HEK293 (cell line): Measurements from ENCODE around the gene MAGEF1.
A peak's percentile ranks its signal among the peaks of the same experiment; 100 is the strongest.

Source experiments
- CTCF ChIA-PET: fragments of 350-600 bp; formaldehyde crosslinking; extraction: SDS; loops from one replicate; lab custom pipeline; 2021; ENCODE audit warnings: antibody characterized with exemption; lab: Yijun Ruan, JAX
- POLR2A ChIA-PET: fragments of 300-600 bp; formaldehyde crosslinking; extraction: SDS; loops from one replicate; lab custom pipeline; 2020; ENCODE audit warnings: antibody characterized with exemption, inconsistent platforms; lab: Yijun Ruan, JAX
- H3K27ac ChIP-seq: fragments of 200-500 bp; sonication (Bioruptor generic); 2 replicates; pipeline ENCODE4 v1.5.1; 2014; ENCODE audit warnings: low read depth, low read length, control low read depth, inconsistent platforms; ENCODE audit errors: extremely low read depth
- H3K36me3 ChIP-seq, 2 experiments: fragments of 200-500 bp in 1 of 2; sonication (Bioruptor generic) in 1 of 2; 1 replicate in 1 of 2; 2 replicates in 1 of 2; pipeline ENCODE4 v1.5.1; 2014 to 2017; ENCODE audit warnings: inconsistent platforms in 2 of 2, low read length in 2 of 2; ENCODE audit not compliant: control insufficient read depth in 2 of 2, insufficient read depth in 1 of 2
- H3K4me1 ChIP-seq: fragments of 200-500 bp; sonication (Bioruptor generic); 2 replicates; pipeline ENCODE4 v1.5.1; 2014; ENCODE audit warnings: mild to moderate bottlenecking, low read length, inconsistent platforms; ENCODE audit not compliant: control insufficient read depth, insufficient read depth
- H3K4me3 ChIP-seq: 2 replicates; pipeline ENCODE4 v1.5.1; 2011; ENCODE audit warnings: low read depth, mild to moderate bottlenecking, control low read depth, low read length, moderate library complexity
- H3K9me3 ChIP-seq: fragments of 200-500 bp; sonication (Bioruptor generic); 2 replicates; pipeline ENCODE4 v1.5.1; 2014; ENCODE audit warnings: low read depth, low read length, inconsistent platforms; ENCODE audit not compliant: control insufficient read depth, insufficient read depth
- KLF10 ChIP-seq: fragments of 450-650 bp; IDR thresholded peaks from 2 replicates; pipeline ENCODE4 v1.5.1; 2018; ENCODE audit warnings: missing biosample characterization, mild to moderate bottlenecking, missing genetic modification characterization
- KLF9 ChIP-seq: fragments of 450-650 bp; formaldehyde crosslinking; IDR thresholded peaks from 2 replicates; pipeline ENCODE4 v1.5.1; 2016; ENCODE audit warnings: missing biosample characterization, missing genetic modification characterization, low read depth
- SCRT2 ChIP-seq: fragments of 450-650 bp; formaldehyde crosslinking; IDR thresholded peaks from 2 replicates; pipeline ENCODE4 v1.5.1; 2016; ENCODE audit warnings: missing biosample characterization, missing genetic modification characterization
- TRIM28 ChIP-seq: IDR thresholded peaks from 2 replicates; pipeline ENCODE4 v1.6.1; 2011; ENCODE audit warnings: low read length, control low read depth, borderline replicate concordance
- YY1 ChIP-seq: fragments of 450-650 bp; formaldehyde crosslinking; IDR thresholded peaks from 2 replicates; pipeline ENCODE4 v1.5.1; 2018; ENCODE audit warnings: missing biosample characterization, missing genetic modification characterization
- ZBTB17 ChIP-seq: fragments of 450-650 bp; formaldehyde crosslinking; IDR thresholded peaks from 2 replicates; pipeline ENCODE4 v1.5.1; 2016; ENCODE audit warnings: missing biosample characterization, missing genetic modification characterization
- ZIC2 ChIP-seq: fragments of 450-650 bp; formaldehyde crosslinking; IDR thresholded peaks from 2 replicates; pipeline ENCODE4 v1.5.1; 2016; ENCODE audit warnings: missing biosample characterization, missing genetic modification characterization
- ZNF112 ChIP-seq: fragments of 450-650 bp; formaldehyde crosslinking; IDR thresholded peaks from 2 replicates; pipeline ENCODE4 v1.5.0; 2017; ENCODE audit warnings: missing biosample characterization, missing genetic modification characterization
- ZNF133 ChIP-seq: fragments of 450-650 bp; formaldehyde crosslinking; IDR thresholded peaks from 2 replicates; pipeline ENCODE4 v1.5.1; 2016; ENCODE audit warnings: missing biosample characterization, missing genetic modification characterization
- ZNF155 ChIP-seq: fragments of 450-650 bp; formaldehyde crosslinking; IDR thresholded peaks from 2 replicates; pipeline ENCODE4 v1.5.1; 2016; ENCODE audit warnings: missing biosample characterization, missing genetic modification characterization
- ZNF366 ChIP-seq: fragments of 450-650 bp; formaldehyde crosslinking; conservative IDR thresholded peaks from 2 replicates; pipeline ENCODE4 v1.5.1; 2016; ENCODE audit warnings: missing biosample characterization, missing genetic modification characterization
- ZNF423 ChIP-seq: fragments of 450-650 bp; formaldehyde crosslinking; IDR thresholded peaks from 2 replicates; pipeline ENCODE4 v1.5.1; 2016; ENCODE audit warnings: missing biosample characterization, missing genetic modification characterization
- ZNF660 ChIP-seq: fragments of 450-650 bp; IDR thresholded peaks from 2 replicates; pipeline ENCODE4 v1.5.1; 2018; ENCODE audit warnings: missing biosample characterization, mild to moderate bottlenecking, missing genetic modification characterization
- ZNF768 ChIP-seq: fragments of 450-650 bp; formaldehyde crosslinking; IDR thresholded peaks from 2 replicates; pipeline ENCODE4 v1.5.1; 2018; ENCODE audit warnings: missing biosample characterization, mild to moderate bottlenecking, missing genetic modification characterization
- ZNF776 ChIP-seq: fragments of 450-650 bp; formaldehyde crosslinking; IDR thresholded peaks from 2 replicates; pipeline ENCODE4 v1.5.0; 2017; ENCODE audit warnings: missing biosample characterization, missing genetic modification characterization, borderline replicate concordance
- ZNF843 ChIP-seq: fragments of 450-650 bp; formaldehyde crosslinking; IDR thresholded peaks from 2 replicates; pipeline ENCODE4 v1.5.1; 2016; ENCODE audit warnings: missing biosample characterization, missing genetic modification characterization
- TF ChIP-seq, protein P1 (sequence below): fragments of 450-650 bp; formaldehyde crosslinking; IDR thresholded peaks from 2 replicates; pipeline ENCODE4 v1.5.1; 2016; ENCODE audit warnings: missing biosample characterization, missing genetic modification characterization
- TF ChIP-seq, protein P2 (sequence below): fragments of 450-650 bp; formaldehyde crosslinking; IDR thresholded peaks from 2 replicates; pipeline ENCODE4 v1.5.1; 2017; ENCODE audit warnings: missing biosample characterization, missing genetic modification characterization
- TF ChIP-seq, protein P3 (sequence below): sonication (generic); formaldehyde crosslinking; IDR thresholded peaks from 2 replicates; pipeline ENCODE4 v1.8.1; 2022; ENCODE audit warnings: mild to moderate bottlenecking, moderate library complexity, missing genetic modification reagents

The MAGEF1 gene

DNA sequence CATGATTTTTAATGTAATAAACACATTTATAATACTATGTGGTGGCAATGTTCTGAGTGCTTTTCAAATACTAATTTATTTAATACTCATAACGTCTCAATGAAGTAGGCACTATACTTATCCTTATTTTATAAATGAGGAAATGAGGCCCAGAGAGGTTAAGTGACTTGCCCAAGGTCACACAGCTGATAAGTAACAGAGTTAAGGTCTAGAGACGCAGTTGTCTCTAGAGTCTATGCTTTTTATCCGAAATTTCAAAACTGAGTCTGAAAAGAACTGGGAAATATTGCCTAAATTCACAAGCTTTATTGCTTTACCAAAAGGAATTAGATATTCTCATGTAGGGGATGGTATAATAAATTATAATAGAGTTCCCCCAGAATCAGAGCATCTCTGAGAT lies 31.4 kb upstream of the MAGEF1 start:
- H3K36me3 ChIP-seq = no peaks in the 10 kb centered on the region
- no peaks in the 10 kb centered on the region for H3K9me3 ChIP-seq
- no peak overlapping the region for H3K4me3 ChIP-seq
- H3K4me1 ChIP-seq = no peaks in the 10 kb centered on the region
- POLR2A ChIA-PET = interaction anchor here (1.5 kb wide), 1 partner anchor 182 kb away, joined by 3 read pairs; the partner anchor contains the start of gene EPHB3
- TF ChIP-seq TRIM28 = no peak
- TF ChIP-seq ZNF768 (tag by site-specific recombination) = peak; percentile 81; the same call in 1 of the 2 replicates
- CTCF ChIA-PET = interaction anchor here (0.6 to 3.1 kb wide), 5 partner anchors 10 to 916 kb away, joined by 3 to 25 read pairs (median 3); partner anchors contain the start of gene EPHB3
- no peak overlapping the region for H3K27ac ChIP-seq

DNA sequence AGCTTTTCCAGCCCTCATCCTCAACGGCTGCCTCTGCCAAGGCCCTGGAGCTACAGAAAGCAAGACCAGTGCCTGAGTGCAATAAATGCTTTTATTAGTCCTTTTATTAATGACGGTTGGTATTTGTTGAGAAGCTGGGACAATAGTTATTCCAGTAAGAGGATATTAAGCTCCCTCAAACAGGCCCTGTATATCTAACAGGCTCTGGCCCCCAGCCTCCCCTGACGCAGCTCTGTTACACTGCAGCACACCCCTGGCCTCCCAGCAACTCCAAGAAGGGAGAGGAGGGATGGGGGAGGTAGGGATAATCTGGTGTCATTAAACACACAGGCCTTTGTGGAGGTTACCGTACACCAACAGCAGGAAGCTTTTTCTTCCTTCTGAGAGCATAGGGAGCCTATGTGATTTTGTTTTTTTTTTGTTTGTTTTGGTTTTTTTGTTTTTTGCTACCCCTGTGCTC lies 30.8 kb upstream of the MAGEF1 start:
- Histone ChIP-seq H3K36me3 (no peaks in the 10 kb centered on the region), H3K4me1 (no peaks in the 10 kb centered on the region), H3K4me3 (no peak overlapping the region), H3K9me3 (no peaks in the 10 kb centered on the region), H3K27ac (no peak overlapping the region)
- CTCF ChIA-PET = interaction anchor here (0.7 to 3.1 kb wide), 6 partner anchors 15 to 916 kb away, joined by 3 to 25 read pairs (median 5); partner anchors contain the start of gene EPHB3
- TF ChIP-seq ZIC2 (tag by site-specific recombination) = peak; percentile 24; the same call in 1 of the 2 replicates
- no peak for TF ChIP-seq ZNF133 (tag by site-specific recombination)
- POLR2A ChIA-PET = interaction anchor here (1.5 kb wide), 1 partner anchor 181 kb away, joined by 3 read pairs; the partner anchor contains the start of gene EPHB3

DNA sequence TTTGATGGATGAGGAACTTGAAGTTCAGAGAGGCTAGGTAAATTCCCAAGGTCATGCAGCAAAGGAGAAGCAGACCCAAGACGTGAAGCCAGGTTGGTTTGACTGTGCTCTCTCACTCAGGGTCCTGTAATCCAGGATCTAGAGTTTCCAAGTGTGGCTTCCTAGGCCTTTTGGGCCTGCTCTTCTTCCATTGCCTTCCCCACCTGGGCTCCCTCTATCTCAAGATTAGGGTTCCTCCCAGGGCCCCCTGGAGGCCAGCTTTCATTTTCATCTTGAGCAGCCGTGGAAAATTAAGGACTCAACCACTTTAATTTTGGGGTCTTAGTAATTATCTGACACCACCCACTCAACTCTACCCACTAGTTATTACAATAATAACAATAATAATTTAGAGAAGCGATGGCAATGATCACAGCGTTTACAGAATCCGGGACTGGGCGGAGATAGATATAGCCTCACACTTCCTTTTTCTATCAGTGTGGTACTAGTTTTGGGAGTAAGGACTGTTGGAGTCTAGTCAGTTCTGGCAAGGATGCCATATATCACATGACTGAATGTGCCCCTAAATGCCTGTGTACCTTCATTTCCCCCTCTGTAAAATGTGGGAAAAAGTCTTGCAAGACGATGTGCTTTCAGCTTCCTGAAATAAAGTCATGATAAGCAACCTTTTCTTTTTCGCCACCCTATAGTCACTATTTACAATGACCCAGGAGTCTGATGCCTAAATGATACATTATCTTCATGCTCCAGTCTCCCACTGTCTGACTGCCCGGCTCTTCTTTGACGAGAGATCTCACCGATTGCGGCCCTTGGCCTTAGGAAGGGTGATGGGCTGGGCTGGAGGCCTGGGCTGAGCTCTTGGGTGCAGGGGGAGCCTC lies 30.2 kb upstream of the MAGEF1 start:
- CTCF ChIA-PET = interaction anchor here (0.7 to 3.1 kb wide), 5 partner anchors 15 to 243 kb away, joined by 3 to 25 read pairs (median 6); partner anchors contain the start of gene EPHB3
- Histone ChIP-seq H3K9me3 (no peaks in the 10 kb centered on the region), H3K27ac (no peak overlapping the region), H3K4me3 (no peak overlapping the region), H3K36me3 (no peaks in the 10 kb centered on the region), H3K4me1 (no peaks in the 10 kb centered on the region)
- TF ChIP-seq YY1 (tag by site-specific recombination) = no peak
- TF ChIP-seq, protein P1, sequence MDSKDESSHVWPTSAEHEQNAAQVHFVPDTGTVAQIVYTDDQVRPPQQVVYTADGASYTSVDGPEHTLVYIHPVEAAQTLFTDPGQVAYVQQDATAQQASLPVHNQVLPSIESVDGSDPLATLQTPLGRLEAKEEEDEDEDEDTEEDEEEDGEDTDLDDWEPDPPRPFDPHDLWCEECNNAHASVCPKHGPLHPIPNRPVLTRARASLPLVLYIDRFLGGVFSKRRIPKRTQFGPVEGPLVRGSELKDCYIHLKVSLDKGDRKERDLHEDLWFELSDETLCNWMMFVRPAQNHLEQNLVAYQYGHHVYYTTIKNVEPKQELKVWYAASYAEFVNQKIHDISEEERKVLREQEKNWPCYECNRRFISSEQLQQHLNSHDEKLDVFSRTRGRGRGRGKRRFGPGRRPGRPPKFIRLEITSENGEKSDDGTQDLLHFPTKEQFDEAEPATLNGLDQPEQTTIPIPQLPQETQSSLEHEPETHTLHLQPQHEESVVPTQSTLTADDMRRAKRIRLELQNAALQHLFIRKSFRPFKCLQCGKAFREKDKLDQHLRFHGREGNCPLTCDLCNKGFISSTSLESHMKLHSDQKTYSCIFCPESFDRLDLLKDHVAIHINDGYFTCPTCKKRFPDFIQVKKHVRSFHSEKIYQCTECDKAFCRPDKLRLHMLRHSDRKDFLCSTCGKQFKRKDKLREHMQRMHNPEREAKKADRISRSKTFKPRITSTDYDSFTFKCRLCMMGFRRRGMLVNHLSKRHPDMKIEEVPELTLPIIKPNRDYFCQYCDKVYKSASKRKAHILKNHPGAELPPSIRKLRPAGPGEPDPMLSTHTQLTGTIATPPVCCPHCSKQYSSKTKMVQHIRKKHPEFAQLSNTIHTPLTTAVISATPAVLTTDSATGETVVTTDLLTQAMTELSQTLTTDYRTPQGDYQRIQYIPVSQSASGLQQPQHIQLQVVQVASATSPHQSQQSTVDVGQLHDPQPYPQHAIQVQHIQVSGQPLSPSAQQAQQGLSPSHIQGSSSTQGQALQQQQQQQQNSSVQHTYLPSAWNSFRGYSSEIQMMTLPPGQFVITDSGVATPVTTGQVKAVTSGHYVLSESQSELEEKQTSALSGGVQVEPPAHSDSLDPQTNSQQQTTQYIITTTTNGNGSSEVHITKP (tag by site-specific recombination) = peak; percentile 37
- POLR2A ChIA-PET = no interaction called here

DNA sequence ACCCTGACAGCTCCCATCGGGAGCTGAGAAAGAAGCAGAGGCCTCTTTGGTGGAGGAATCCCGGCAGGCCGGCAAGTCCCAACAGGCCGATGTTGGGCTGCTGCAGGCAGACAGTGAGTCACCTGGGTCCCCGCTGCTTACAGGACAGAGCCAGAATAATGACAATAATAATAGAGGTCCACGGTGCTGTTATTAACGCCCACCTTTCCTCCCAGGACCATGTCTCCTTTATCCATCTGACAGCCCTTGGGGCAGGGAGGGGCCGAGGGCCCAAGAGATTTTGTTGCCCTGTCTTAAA lies 29.3 kb upstream of the MAGEF1 start:
- POLR2A ChIA-PET = interaction anchor here (1.1 kb wide), 1 partner anchor 180 kb away, joined by 4 read pairs; the partner anchor contains the start of gene EPHB3
- Histone ChIP-seq H3K4me3 (no peak overlapping the region), H3K27ac (no peak overlapping the region), H3K36me3 (no peaks in the 10 kb centered on the region), H3K4me1 (no peaks in the 10 kb centered on the region), H3K9me3 (no peaks in the 10 kb centered on the region)
- CTCF ChIA-PET = interaction anchor here (3.1 kb wide), 1 partner anchor 180 kb away, joined by 25 read pairs; the partner anchor contains the start of gene EPHB3
- TF ChIP-seq ZNF366 (tag by site-specific recombination) = no peak
- TF ChIP-seq, protein P2, sequence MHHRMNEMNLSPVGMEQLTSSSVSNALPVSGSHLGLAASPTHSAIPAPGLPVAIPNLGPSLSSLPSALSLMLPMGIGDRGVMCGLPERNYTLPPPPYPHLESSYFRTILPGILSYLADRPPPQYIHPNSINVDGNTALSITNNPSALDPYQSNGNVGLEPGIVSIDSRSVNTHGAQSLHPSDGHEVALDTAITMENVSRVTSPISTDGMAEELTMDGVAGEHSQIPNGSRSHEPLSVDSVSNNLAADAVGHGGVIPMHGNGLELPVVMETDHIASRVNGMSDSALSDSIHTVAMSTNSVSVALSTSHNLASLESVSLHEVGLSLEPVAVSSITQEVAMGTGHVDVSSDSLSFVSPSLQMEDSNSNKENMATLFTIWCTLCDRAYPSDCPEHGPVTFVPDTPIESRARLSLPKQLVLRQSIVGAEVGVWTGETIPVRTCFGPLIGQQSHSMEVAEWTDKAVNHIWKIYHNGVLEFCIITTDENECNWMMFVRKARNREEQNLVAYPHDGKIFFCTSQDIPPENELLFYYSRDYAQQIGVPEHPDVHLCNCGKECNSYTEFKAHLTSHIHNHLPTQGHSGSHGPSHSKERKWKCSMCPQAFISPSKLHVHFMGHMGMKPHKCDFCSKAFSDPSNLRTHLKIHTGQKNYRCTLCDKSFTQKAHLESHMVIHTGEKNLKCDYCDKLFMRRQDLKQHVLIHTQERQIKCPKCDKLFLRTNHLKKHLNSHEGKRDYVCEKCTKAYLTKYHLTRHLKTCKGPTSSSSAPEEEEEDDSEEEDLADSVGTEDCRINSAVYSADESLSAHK (tag by site-specific recombination) = no peak
- TF ChIP-seq ZNF776 (tag by site-specific recombination) = no peak
- TF ChIP-seq, protein P3, sequence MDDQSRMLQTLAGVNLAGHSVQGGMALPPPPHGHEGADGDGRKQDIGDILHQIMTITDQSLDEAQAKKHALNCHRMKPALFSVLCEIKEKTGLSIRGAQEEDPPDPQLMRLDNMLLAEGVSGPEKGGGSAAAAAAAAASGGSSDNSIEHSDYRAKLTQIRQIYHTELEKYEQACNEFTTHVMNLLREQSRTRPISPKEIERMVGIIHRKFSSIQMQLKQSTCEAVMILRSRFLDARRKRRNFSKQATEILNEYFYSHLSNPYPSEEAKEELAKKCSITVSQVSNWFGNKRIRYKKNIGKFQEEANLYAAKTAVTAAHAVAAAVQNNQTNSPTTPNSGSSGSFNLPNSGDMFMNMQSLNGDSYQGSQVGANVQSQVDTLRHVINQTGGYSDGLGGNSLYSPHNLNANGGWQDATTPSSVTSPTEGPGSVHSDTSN = no peak
- no peak for TF ChIP-seq KLF10 (tag by site-specific recombination)
- TF ChIP-seq ZNF843 (tag by site-specific recombination) = no peak
- TF ChIP-seq ZBTB17 (tag by site-specific recombination) = no peak
- no peak for TF ChIP-seq ZNF155 (tag by site-specific recombination)
- no peak for TF ChIP-seq ZNF423 (tag by site-specific recombination)
- TF ChIP-seq KLF9 (tag by site-specific recombination) = no peak
- peak; percentile 39; the same call in 1 of the 2 replicates for TF ChIP-seq ZNF660
- no peak for TF ChIP-seq ZNF112 (tag by site-specific recombination)
- no peak for TF ChIP-seq SCRT2 (tag by site-specific recombination)
